DOHH2 (cell line): ENCODE results near the gene ZNF132.

Experiments
- H3F3A ChIP-seq: fragments of 200-600 bp; sonication (generic), shearing (Covaris generic); 2 replicates; pipeline ENCODE4 v1.6.0; 2016; ENCODE audit warnings: antibody characterized with exemption, mild to moderate bottlenecking; ENCODE audit not compliant: control insufficient read depth, insufficient read depth
- H3K27ac ChIP-seq: fragments of 200-600 bp; sonication (generic); 2 replicates; pipeline ENCODE4 v1.5.1; 2014; ENCODE audit warnings: low read depth, mild to moderate bottlenecking, low read length, moderate library complexity
- H3K27me3 ChIP-seq: fragments of 200-600 bp; sonication (generic); 2 replicates; pipeline ENCODE4 v1.6.1; 2014; ENCODE audit warnings: mild to moderate bottlenecking, low read length, mixed read lengths; ENCODE audit not compliant: control insufficient read depth
- H3K36me3 ChIP-seq: fragments of 200-600 bp; sonication (generic); 2 replicates; pipeline ENCODE4 v1.6.1; 2014; ENCODE audit warnings: mild to moderate bottlenecking, low read length, moderate library complexity, mixed read lengths; ENCODE audit not compliant: control insufficient read depth
- H3K4me1 ChIP-seq: fragments of 200-600 bp; sonication (generic); 2 replicates; pipeline ENCODE4 v1.6.1; 2014; ENCODE audit warnings: mild to moderate bottlenecking, low read length, mixed read lengths; ENCODE audit not compliant: control insufficient read depth
- H3K4me2 ChIP-seq: fragments of 200-600 bp; sonication (generic); 2 replicates; pipeline ENCODE4 v1.6.0; 2014; ENCODE audit warnings: mild to moderate bottlenecking, low read length, moderate library complexity
- H3K4me3 ChIP-seq: fragments of 200-600 bp; sonication (generic); 2 replicates; pipeline ENCODE4 v1.5.1; 2014; ENCODE audit warnings: mild to moderate bottlenecking, low read length, mixed read lengths
- H3K79me2 ChIP-seq: fragments of 200-600 bp; sonication (generic); 2 replicates; pipeline ENCODE4 v1.6.1; 2014; ENCODE audit warnings: mild to moderate bottlenecking, low read length, mixed read lengths; ENCODE audit not compliant: control insufficient read depth
- H3K9me2 ChIP-seq: fragments of 200-600 bp; sonication (generic); replicated peaks from 2 replicates; pipeline ENCODE4 v1.6.1; 2014; ENCODE audit warnings: mild to moderate bottlenecking, low read length, mixed read lengths; ENCODE audit not compliant: control insufficient read depth
- H3K9me3 ChIP-seq: fragments of 200-600 bp; sonication (generic); 2 replicates; pipeline ENCODE4 v1.6.1; 2014; ENCODE audit warnings: antibody characterized with exemption, low read length, mixed read lengths; ENCODE audit not compliant: control insufficient read depth, insufficient read depth
- H4K20me1 ChIP-seq: fragments of 200-600 bp; sonication (generic); 2 replicates; pipeline ENCODE4 v1.6.0; 2014; ENCODE audit warnings: low read depth, mild to moderate bottlenecking, antibody characterized with exemption, low read length, moderate library complexity; ENCODE audit not compliant: control insufficient read depth, insufficient read depth
- EZH2phosphoT487 ChIP-seq: fragments of 200-600 bp; sonication (generic); IDR thresholded peaks from 2 replicates; pipeline ENCODE4 v1.6.1; 2017; ENCODE audit warnings: borderline replicate concordance, mild to moderate bottlenecking, antibody characterized with exemption, low read length, moderate library complexity, mixed read lengths
- TF ChIP-seq, protein P1 (sequence below): fragments of 200-600 bp; sonication (generic); IDR thresholded peaks from one replicate; pipeline ENCODE4 v1.5.1; 2014; ENCODE audit warnings: antibody characterized with exemption, mild to moderate bottlenecking, low read depth, low read length; ENCODE audit not compliant: poor library complexity, severe bottlenecking

The ZNF132 gene

DNA sequence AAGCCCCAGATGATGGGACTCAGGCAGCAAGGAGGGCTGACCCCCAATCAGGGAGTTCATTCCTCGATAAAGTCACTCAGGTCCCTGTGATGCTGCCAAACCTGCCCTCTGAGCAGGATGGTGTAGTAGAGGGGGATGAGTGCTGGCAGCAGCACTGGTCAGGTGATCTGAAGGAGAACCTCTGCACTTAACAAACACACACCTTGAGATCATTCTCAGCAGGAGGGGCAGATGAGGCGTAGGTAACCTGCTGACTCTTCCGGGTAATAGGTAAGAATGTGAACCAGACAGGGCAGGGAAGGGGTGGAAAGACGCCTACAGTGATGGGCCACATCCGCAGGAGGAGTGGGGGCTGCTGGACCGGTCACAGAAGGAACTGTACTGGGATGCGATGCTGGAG lies 39.4 kb upstream of the ZNF132 start:
- Histone ChIP-seq H3K79me2 (no peaks in the 10 kb centered on the region), H3K9me2 (no peaks in the 10 kb centered on the region), H3K4me3 (no peak overlapping the region), H3K36me3 (no peaks in the 10 kb centered on the region), H3K4me2 (no peak overlapping the region), H3K27me3 (no peaks in the 10 kb centered on the region), H4K20me1 (no peaks in the 10 kb centered on the region; the same call in 1 of the 2 replicates), H3K27ac (no peak overlapping the region), H3K4me1 (peaks cover 22% of the 10 kb centered on the region), H3F3A (peaks cover 12% of the 10 kb centered on the region), H3K9me3 (no peaks in the 10 kb centered on the region)
- TF ChIP-seq EZH2phosphoT487, result no peak
- TF ChIP-seq, protein P1, sequence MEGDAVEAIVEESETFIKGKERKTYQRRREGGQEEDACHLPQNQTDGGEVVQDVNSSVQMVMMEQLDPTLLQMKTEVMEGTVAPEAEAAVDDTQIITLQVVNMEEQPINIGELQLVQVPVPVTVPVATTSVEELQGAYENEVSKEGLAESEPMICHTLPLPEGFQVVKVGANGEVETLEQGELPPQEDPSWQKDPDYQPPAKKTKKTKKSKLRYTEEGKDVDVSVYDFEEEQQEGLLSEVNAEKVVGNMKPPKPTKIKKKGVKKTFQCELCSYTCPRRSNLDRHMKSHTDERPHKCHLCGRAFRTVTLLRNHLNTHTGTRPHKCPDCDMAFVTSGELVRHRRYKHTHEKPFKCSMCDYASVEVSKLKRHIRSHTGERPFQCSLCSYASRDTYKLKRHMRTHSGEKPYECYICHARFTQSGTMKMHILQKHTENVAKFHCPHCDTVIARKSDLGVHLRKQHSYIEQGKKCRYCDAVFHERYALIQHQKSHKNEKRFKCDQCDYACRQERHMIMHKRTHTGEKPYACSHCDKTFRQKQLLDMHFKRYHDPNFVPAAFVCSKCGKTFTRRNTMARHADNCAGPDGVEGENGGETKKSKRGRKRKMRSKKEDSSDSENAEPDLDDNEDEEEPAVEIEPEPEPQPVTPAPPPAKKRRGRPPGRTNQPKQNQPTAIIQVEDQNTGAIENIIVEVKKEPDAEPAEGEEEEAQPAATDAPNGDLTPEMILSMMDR, result no peak

DNA sequence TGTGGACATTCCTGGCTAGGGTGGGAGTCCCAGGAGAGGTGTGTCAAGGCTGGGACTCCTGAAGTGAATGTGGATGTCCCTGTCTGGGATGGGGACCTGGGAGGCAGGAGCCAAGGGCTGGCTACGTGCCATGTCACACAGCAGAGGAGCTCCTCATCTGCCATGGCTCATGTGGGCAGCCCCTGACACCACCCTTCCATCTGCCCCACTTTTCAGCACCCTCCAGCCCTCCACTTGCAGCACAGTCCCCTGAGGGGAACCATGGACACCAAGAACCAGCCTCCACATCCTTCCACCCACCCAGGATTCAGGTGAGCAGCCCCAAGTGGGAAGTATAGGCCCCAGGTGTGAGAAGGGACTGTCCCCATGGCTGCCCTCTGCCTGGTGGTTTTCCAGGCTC lies 37.9 kb upstream of the ZNF132 start:
- no peak overlapping the region for H3K27ac ChIP-seq
- H3K9me3 ChIP-seq, result no peaks in the 10 kb centered on the region
- TF ChIP-seq, protein P1, result no peak
- TF ChIP-seq EZH2phosphoT487, result no peak
- H3K36me3 ChIP-seq, result peaks cover 8% of the 10 kb centered on the region
- H3K4me2 ChIP-seq, result no peak overlapping the region
- no peaks in the 10 kb centered on the region for H3K9me2 ChIP-seq
- H3F3A ChIP-seq, result peaks cover 12% of the 10 kb centered on the region
- peaks cover 22% of the 10 kb centered on the region for H3K4me1 ChIP-seq
- no peak overlapping the region for H3K4me3 ChIP-seq
- no peaks in the 10 kb centered on the region; the same call in 1 of the 2 replicates for H4K20me1 ChIP-seq
- no peaks in the 10 kb centered on the region for H3K27me3 ChIP-seq
- no peaks in the 10 kb centered on the region for H3K79me2 ChIP-seq

DNA sequence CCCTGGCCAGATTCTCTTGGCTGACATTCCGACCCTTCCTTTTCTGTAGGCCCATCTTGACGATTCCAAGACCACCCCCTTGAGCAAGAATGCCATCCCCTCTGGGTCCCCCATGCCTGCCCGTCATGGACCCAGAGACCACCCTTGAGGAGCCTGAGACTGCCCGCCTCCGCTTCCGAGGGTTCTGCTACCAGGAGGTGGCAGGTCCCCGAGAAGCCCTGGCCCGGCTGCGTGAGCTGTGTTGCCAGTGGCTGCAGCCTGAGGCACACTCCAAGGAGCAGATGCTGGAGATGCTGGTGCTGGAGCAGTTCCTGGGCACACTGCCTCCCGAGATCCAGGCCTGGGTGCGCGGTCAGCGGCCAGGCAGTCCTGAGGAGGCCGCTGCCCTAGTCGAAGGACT lies 37.2 kb upstream of the ZNF132 start:
- Histone ChIP-seq H3K27me3 (no peaks in the 10 kb centered on the region), H3K9me2 (no peaks in the 10 kb centered on the region), H3K4me1 (peaks cover 22% of the 10 kb centered on the region), H3K36me3 (peaks cover 15% of the 10 kb centered on the region), H3K4me2 (peak overlapping the region; percentile 100), H3K4me3 (peak overlapping the region; percentile 97), H3F3A (peaks cover 12% of the 10 kb centered on the region), H4K20me1 (no peaks in the 10 kb centered on the region; the same call in 1 of the 2 replicates), H3K79me2 (no peaks in the 10 kb centered on the region), H3K9me3 (no peaks in the 10 kb centered on the region), H3K27ac (no peak overlapping the region)
- TF ChIP-seq, protein P1, result no peak
- TF ChIP-seq EZH2phosphoT487, result no peak
